Stimulated activated CD4-positive, alpha-beta T cell treated with anti-CD3 and anti-CD28 coated beads, Interleukin-4, amount 100 ng/mL, for 1 hour (primary cell): Measurements from ENCODE around the gene MED15.
"Not testable (repeated sequence)": the region's sequence is repeated elsewhere in the genome, so short reads cannot be mapped to it uniquely, and the experiment has no call there.

Experiments
- DNase-seq: peaks from one replicate; pipeline ENCODE4 v3.0.0-alpha.2; 2020

The MED15 gene

DNA sequence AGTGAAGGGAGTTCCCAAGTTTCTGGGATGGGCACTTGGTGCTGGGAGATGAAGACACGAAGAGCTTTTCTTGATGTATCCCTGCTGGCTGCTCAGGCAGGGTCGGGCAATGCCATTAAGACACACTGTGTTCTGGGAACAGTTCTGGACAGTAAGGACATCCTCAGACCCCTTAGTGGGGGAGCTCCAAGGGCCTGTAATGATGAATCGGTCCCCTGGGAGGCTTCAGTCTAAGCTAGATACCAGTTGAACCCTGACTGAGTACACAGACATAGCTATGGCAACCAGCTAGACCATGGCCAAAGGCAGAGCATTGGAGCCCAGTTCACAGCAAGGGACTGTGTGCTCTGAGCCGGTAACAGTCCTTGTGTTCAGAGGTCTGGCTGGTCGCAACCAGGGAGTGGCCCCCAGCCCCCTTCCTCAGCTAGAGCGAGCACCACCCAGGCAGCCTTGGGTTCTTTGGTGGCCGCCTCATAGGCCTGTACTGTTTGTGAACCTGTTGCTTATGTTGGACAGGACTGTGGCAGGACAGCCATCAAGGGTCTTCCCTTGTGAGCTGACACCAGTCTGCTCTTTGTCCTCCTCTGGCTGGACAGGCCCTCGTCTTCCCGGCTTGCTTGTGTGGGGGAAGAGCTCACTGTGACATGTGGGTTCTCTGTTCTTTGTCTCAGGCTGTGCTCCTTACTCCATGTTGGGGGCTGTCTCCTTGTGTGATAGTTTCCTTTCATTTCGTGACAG is 25.0 kb downstream of the MED15 start:
- no peak for DNase-seq

DNA sequence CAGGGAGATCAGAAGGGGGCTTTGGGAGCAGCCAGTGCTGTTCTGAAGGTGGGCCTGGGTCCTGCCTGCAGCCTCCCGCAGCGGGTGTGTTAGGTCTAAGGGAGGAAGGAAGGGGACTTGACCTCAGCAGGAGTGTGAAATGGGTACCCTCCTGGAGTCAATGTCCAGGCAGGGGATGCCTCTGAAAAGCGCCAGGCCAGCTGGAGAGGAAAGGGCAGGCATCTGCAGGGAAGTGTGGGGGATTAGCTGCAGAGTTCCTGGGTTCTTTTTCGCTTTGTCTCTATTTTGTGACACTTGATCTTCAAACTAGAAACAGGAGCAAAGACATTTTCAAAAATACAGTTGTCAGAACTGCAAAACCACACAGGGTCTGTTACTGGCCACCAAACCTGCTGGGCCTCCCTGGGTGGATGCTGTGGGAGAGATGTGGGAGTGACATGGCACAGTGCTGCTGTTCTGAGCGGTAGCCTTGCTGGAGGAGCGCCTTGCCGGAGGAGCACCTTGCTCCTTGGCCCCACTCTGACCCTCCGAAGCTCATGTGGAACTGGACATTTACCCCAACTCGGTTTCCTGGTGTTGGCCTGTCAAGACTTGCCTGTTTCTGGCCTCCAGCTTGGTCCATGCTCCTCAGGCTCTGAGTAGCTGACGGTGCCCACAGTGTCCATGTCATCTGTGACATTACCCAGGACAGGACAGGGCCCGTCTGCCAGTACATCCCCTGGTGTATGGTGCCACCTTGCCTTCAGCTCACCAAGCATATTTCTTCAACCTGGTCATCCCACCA is 25.9 kb downstream of the MED15 start:
- no peak for DNase-seq

DNA sequence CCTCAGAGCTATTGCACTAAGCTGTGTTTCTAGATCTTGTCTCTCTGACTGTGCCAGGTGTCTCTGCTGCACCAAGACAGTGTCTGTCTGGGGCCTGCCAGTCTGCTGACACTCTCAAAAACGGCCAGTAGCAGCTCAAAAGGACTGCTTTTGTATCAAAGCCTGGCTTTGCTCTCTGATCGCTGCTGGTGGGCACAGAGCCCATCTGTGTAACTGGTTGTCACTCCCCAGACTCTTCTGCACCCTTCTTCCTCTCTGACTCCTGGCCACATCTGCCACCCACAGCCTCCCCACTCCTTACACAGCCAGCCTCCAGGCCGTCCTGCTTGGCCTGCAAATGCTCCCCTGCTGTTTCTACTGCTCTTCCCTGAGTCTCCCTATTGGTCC is 26.5 kb downstream of the MED15 start:
- no peak for DNase-seq

DNA sequence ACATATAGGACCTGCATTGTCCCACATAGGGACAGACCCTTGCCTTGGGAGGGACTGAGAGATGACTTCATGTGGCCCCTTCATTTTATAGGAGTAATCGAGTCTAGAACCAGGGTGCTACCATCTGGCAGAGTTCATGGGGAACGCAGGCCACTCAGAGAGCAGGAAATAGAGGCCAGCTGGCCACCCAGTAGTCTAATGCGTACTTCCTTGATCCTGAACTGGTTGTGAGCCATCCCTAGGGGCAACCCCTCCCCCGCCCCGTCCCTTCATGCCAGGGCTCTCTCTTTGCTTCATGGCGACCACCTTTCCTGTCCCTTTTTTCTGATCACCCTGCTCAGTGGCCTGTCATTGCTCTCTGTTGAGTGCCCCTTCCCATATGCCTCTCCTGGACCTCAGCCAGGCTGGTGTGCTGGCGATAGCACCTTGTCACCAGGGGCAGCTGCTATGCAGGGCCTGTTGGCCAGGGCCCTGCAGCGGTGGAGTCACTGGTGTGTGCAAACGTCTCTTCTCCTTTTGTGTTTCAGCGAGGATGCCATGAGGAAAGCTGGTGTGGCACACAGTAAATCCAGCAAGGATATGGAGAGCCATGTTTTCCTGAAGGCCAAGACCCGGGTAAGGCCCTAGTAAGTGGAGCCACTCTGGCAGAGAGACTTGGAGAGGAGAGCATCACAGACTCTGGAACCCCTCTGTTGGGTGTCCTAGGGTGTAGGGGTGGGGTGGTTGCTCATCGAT is 29.3 kb downstream of the MED15 start:
- no peak for DNase-seq

DNA sequence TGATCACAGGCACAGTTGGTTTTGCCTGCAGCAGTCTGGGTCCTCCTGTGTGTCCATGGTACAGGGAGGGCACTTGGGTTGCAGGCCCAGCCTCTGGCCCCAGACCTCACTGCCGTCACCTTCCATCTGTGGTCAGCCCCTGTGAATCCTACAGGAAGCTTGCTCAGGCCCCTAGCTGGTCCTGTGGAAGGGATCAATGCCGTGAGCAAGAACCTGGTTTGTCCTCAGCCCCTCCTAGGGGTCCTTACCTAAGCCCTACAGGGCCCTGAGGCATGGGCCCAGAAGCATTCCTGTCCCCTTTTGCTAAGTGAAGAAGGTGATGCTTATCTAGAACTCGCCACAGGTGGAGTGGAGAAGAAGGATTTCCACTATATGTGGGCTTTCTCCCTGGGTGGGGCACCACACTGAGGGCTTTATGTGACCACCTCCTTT is 29.9 kb downstream of the MED15 start:
- no peak for DNase-seq

DNA sequence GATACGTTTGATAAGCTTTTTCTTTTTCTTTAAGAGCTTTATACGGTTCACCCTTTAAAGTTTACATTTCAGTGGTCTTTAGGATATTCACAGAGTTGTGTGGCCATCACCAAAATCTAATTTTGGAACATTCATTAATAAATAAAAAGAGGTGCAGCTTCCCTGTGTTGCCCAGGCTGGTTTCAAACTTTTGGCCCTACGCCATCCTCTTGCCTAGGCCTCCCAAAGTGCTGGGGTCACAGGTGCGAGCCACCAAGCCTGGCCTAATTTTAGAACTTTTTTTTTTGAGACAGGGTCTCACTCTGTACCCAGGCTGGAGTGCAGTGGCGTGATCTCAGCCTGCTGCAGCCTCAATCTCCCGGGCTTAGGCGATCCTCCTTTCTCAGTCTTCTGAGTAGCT is 30.6 kb downstream of the MED15 start:
- DNase-seq = no peak

DNA sequence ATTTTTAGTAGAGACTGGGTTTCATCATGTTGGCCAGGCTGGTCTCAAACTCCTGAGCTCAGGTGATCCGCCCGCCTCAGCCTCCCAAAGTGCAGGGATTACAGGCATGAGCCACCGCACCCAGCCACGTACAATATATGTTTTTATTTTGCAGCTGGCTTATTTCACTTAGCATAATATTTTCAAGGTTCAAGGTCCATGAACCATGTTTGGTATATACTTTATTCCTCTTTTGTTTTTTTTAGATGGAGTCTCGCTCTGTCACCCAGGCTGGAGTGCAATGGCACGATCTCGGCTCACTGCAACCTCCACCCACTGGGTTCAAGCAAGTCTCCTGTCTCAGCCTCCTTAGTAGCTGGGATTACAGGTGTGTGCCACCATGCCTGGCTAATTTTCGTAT is 31.5 kb downstream of the MED15 start:
- not testable (repeated sequence) for DNase-seq

DNA sequence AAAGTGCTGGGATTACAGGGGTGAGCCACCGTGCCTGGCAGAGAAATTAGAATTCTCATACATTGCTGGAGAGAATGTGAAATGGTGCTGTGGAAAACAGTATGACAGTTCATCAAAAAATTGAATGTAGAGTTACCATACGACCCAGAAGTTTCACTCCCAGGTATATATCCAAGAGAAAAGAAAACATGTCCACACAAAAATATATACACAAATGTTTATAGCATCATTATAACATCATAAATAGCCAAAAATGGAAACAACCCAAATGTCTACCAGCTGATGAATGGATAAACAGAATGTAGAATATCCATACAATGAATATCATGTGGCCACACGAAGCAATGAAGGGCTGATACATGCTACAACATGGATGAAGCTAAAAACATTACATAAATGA is 34.6 kb downstream of the MED15 start:
- DNase-seq = no peak

DNA sequence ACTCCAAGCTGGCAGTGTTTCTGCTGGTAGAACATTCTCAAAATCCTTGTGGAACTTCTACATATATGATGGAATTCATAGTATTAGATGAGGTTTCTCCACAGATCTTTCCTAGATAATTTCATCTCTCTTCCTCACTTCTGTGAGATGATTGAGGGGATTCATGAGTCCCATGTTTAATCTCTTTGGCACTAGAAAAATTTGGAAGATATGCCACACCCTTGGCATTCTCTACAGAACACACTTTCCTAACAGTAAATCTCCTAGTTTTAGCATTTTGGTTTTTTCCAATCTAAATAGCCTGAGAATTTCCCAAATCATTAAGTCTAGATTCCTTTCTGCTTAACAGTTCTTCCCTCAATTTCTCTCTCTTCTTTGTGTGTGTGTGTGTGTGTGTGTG is 35.3 kb downstream of the MED15 start:
- DNase-seq = no peak

DNA sequence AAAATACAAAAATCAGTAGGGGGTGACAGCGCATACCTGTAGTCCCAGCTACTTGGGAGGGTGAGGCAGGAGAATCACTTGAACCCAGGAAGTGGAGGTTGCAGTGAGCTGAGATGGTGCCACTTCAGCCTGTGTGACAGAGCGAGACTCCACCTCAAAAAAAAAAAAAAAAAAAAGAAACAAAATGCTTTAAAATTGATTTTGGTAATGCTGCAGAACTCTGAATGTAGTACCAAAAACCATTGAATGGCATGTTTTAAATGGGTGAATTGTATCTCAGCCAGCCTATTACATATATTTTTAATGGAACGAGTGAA is 37.9 kb downstream of the MED15 start:
- not testable (repeated sequence) for DNase-seq

DNA sequence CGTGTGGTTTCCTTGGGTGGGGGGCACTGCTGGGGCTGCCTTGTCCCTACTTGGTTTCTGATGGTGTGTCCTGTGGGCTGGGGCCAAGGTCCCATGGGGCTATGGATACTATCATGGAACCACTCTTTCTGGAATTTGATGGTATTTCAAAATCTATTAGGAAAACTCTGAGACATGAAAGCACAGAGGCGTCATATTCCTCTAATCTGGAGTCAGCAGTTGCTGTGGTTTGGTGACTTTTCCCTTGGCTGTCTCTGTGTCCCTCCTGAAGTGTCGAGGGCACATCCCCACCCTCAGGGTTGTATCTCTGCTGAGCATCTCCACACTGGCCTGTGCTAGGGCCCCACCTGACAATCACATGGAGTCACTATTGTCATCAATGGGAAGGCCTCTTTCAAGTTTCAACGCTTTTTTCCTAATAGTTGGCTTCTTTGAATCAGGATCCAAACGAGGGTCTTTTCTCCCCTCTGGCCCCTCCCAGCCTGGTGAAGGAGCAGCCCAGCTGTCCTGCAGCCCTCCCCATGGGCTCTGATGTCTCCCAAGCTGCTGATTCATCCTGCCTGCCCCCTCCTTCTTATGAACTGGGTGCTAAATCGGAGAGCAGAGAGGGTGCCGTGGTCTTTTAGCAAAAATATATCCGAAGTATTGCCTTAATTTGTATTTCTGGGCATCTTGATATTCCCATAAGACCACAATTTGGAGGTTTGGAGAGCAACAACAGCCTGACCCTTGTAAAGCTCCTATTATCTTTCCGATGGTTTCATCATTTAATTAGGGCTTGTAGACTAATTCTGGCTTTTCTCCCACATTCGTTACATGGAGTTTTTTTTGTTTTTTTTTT is 38.5 kb downstream of the MED15 start:
- no peak for DNase-seq

DNA sequence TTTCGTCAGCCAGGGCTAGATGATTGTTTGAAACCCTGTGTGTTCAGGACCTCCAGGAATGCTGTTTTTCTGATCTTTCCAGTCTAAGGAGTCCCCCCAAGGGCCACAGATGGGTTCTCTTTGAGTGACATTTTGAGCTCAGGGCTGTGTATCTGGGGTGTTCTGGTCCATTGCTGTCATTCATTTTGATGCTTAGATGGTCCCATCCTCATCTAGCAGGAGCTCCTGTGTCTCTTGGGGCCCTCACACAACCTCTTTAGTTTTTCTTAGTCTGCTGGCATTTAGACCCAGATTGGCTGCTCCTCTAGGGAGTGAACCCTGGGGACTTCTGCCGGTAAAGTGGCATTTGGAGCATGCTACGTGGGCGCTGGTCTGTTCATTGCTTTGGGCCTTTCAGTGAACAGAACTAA is 39.1 kb downstream of the MED15 start:
- no peak for DNase-seq

DNA sequence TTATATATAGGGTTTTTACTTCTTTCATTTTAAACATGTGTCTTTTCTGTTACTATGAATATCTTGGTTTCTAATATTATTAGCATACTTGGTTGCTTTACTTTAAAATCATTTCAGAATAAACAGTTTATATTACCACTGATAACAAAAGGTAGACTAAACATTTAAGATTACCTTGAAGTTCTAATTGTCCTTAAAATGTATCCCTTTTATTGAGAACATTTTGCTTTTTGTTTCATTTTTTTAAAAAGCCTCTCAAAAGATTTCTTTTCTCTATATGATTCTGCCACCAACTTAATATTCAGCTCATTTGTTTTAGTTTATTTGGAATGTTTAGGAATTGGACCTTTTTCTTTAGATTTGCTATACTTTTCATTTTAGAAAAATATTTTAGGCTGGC is 39.6 kb downstream of the MED15 start:
- DNase-seq = no peak

DNA sequence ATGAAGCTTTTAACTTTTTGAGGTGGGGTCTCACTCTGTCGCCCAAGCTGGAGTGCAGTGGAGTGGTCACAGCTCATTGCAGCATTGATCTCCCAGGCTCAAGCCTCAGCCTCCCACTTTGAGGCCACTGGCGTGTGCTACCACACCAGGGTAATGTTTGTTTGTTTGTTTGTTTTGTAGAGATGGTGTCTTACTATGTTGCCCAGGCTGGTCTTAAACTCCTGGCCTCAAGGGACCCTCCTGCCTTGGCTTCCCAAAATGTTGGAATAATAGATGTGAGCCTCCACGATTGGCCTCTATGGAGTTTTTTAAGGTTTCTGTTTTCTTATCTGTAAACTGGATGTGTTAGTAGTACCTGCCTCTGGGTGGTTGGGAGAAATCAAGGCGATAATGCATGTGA is 41.4 kb downstream of the MED15 start:
- no peak for DNase-seq

DNA sequence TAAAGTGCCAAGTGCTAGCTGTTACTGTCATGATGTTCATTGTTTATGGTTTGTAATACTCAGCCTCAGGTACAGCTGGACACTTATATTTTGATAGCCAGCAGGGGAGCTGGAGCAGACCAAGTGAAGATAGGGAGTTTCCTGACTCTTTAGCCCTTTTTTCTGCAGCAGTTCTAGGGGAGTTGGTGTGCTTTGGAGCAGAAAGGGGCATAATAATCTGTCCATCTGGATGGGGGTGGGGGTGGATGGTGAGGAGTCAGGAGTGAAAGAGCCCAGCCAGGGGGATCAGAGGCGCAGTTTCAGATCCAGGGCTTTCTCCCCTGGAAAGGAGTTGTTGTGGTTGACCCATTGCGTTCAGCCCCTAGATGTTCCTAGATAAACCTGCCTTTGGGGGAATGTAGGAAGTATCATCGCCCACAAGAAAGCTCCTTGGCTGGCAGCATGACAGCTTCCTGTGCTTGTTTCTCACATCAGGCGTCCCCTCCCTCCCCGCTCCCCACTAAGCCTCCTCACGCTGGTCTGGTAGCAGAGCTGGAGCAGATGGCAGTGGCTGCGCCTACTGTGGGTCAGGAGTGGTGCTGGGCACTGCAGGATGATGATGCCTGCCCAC is 41.9 kb downstream of the MED15 start:
- peak; percentile 41 for DNase-seq

DNA sequence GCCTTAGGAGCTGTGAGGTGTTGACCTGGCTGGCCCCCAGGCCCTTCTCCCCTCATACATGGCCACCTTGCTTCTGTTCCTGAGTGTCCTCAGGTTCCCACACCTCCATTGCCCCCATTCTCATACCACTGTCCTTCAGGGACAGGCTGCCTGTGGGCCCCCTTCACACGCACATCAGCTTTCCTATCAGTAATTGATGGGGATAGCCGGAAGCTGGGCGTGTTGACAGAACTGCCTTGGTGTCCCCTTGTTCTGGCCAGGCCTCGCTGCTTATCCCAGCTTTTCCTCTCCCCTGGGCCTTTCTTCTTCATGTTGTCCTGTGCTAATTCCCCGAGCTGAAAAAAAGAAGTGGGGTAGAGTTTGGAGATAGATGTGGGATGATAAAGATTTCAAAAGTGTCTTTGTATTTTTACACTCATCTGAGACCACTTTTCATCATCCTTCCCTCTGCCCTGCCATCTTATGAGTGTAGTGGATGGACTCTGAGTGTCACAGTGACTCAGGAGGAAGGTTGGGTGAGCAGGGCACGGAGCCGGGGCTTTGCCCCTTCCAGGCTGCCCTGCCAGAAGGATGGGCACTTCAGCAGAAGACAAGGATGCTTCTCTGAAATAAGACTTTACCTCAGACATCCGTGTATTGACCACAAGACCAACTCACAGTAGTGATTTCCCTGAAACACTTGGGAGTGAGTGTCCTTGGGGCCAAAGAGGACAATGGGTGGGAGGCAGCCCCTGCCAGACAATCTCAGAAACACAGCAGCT is 42.8 kb downstream of the MED15 start:
- DNase-seq = no peak

DNA sequence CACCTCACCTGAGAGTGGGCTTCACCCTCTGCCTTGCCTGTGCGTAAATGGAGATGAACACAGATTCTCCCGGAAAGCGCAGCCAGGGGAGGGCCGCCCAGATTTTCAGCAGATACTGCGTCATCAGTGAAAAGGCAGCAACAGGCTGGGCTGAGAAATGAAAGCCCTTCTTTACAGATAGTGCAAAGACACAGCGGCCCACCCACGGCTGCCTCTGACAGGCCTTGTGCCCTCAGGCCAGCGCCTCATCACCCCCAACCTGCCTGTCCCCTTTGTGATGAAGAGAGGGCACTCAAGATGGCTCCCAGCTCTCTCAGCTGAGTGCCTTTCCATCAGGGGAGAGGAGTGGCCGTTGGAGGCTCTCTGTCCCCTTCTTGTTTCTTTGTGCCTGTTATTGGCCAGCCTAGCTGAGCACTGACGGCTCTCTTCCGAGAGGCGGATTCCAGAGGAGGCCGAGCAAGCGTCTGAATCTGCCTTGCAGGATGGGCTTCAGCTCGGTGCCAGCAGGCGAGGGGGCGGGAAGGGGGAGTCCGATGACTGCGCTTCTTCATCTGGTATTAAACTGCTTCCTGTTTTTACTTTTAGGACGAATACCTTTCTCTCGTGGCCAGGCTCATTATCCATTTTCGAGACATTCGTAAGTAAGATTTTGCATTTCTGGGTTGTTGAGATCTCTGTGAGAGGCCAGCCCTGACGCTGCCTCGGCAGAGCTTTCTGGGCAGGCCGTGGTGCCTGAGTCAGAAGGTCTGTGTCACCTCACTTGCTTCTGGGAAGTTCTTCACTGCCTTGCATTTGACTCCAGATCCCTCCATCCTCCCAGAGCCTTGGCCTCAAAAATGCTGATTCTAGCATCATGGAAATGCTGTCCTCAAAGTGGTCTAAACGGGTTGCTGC is 43.7 kb downstream of the MED15 start:
- peak; percentile 66 for DNase-seq

DNA sequence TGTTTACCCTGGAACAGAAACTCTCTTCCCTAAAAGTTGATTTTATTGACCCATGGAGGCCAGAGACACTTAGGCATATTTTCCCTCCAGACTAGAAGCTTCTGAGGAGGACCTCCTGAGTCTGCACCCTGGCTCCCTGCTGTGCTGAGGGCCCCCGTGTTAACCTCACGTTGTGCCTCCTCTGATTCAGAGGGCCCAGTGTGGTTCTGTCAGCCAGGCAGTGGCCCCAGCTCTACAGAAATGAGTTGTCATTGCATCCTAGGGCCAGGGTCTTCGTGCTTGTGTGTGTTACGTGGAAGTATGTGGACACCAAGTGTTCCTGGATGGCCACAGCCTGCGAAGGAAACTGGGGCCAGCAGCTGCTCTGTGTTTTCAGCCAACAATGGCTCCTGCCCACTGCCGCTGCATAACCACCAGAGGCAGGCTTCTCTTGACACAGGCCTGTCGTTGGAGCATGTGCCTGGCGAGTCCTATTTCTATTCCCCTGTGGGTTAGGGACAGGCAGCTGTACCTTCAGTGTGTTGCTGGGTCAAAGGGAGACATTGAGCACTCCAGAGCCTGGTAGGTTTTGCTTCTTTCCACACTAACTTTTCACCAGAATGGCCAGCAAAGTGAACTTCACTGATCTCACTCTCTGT is 44.5 kb downstream of the MED15 start:
- DNase-seq = peak; percentile 45

DNA sequence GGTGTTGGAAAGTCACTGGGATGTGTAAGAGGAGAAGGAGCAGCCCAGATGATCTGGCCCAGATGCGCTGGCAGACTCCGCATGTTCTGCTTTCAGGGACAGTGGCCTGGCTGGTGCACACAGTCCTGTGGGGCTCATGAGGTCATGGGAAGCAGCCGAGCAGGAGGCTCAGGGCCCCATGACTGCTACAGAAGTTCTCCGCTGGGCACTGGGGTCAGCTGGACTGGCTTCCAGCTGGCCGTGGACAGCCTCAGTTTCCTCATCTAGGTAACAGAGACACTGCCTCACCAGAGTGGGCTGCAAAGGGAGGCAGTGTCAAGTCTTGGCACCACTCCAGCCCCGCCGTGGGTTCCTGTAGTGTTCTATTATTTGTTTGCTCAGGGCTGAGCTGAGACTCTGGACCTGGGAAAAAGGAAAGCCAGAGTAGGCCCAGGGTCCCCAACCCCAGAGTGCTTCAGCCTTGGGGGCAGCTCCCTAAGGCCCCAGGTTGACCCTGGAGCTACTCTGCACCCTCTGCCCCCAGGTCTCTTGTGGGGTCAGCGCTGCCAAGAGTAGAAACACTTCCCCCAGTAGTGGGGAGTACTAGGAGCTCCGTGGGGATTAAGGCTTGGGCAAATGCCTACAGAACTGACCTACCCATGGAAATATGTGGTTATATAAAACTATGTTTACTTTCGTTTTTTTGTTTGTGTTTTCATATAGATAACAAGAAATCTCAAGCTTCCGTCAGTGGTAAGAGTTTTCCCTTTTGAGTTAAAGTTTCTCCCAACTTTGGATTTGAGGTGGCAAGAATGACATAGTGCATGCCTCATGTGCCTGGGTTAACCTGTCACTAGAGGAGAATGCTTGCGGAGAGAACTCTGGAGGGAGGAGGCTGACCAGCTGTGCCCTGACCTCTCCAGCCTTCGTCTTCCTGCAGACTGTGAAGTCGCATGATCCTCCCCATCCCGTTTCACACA is 45.3 kb downstream of the MED15 start:
- DNase-seq = no peak
